CD4-positive, alpha-beta T cell (primary cell): Measurements from ENCODE around the gene DUOX1. TPM values are rescaled to one million over a fixed set of nuclear protein-coding genes. Genes with fewer than 3 reads are reported as not detected.

Source experiments
- ATAC-seq: fragments of 200-7000 bp; cut with Tn5 transposase; one replicate; pipeline ENCODE4 v1.10.0; 2022; ENCODE audit warnings: mild to moderate bottlenecking; ENCODE audit not compliant: poor library complexity
- CTCF ChIA-PET: fragments of 350-600 bp; sonication (Branson Sonifier 250); formaldehyde crosslinking; loops from one replicate; lab custom pipeline; 2021; ENCODE audit warnings: antibody characterized with exemption, inconsistent platforms; lab: Charles Lee
- POLR2A ChIA-PET: fragments of 350-600 bp; sonication (Branson Sonifier 250); formaldehyde crosslinking; loops from one replicate; lab custom pipeline; 2021; ENCODE audit warnings: antibody characterized with exemption, inconsistent platforms; lab: Charles Lee
- DNase-seq, 14 experiments: peaks; one replicate each; pipeline ENCODE4 v3.0.0-alpha.2; 2013 to 2020; ENCODE audit warnings: mixed read lengths in 2 of 14
- H3K27ac ChIP-seq, 2 donors: one replicate each; pipeline versions ENCODE4 v1.5.1 to v1.7.0; 2013; ENCODE audit warnings: low read length in 2 of 2, low read depth in 1 of 2, mild to moderate bottlenecking in 1 of 2
- H3K27me3 ChIP-seq, 2 experiments: 1 replicate in 1 of 2; 2 replicates in 1 of 2; pipeline versions ENCODE4 v1.6.1 to v1.7.0; 2013; ENCODE audit warnings: low read length in 2 of 2, control low read depth in 1 of 2, mild to moderate bottlenecking in 1 of 2, moderate library complexity in 1 of 2; ENCODE audit not compliant: insufficient read depth in 2 of 2, control insufficient read depth in 1 of 2
- H3K36me3 ChIP-seq: one replicate; pipeline ENCODE4 v1.6.1; 2013; ENCODE audit warnings: low read length, control low read depth; ENCODE audit not compliant: insufficient read depth
- H3K4me1 ChIP-seq: one replicate; pipeline ENCODE4 v1.6.1; 2013; ENCODE audit warnings: low read length, control low read depth; ENCODE audit not compliant: insufficient read depth
- H3K4me3 ChIP-seq: one replicate; pipeline ENCODE4 v1.5.1; 2013; ENCODE audit warnings: mild to moderate bottlenecking, low read length, moderate library complexity
- H3K9me3 ChIP-seq, 2 experiments: 1 replicate in 1 of 2; 2 replicates in 1 of 2; pipeline versions ENCODE4 v1.6.1 to v1.7.0; 2013; ENCODE audit warnings: low read length in 2 of 2, mild to moderate bottlenecking in 2 of 2, control low read depth in 1 of 2, moderate library complexity in 1 of 2; ENCODE audit not compliant: control insufficient read depth in 1 of 2, insufficient read depth in 1 of 2
- H3K27ac Mint-ChIP-seq: one replicate; pipeline ENCODE4 v1.8.0; 2020; ENCODE audit warnings: mixed read lengths
- H3K27me3 Mint-ChIP-seq: one replicate; pipeline ENCODE4 v1.8.0; 2021; ENCODE audit warnings: mixed read lengths
- H3K36me3 Mint-ChIP-seq: one replicate; pipeline ENCODE4 v1.8.0; 2021; ENCODE audit warnings: low read depth, mixed read lengths
- H3K4me1 Mint-ChIP-seq: one replicate; pipeline ENCODE4 v1.8.0; 2021; ENCODE audit warnings: low read depth, mixed read lengths
- H3K4me3 Mint-ChIP-seq: one replicate; pipeline ENCODE4 v1.8.0; 2020; ENCODE audit warnings: mild to moderate bottlenecking, mixed read lengths
- H3K9me3 Mint-ChIP-seq: one replicate; pipeline ENCODE4 v1.8.0; 2020; ENCODE audit warnings: mixed read lengths
- intact Hi-C, 2 experiments: fragments of 100-400 bp; cut with DNase I in 1 of 2; cut with micrococcal nuclease in 1 of 2; formaldehyde crosslinking; loops; one replicate each; pipeline versions ENCODE4 v1.15.1 to v1.9.0; 2023 to 2025; cut with DNase I, micrococcal nuclease
- total RNA-seq, 174 experiments: library from RNA in 2 of 174; stranded (reverse) in 2 of 174; gene quantifications; one replicate each; pipeline ENCODE4 v1.2.3 and lab custom pipeline; 2021 to 2026
- TF ChIP-seq, protein P1 (sequence below): fragments of 200-600 bp; IDR thresholded peaks from one replicate; pipeline ENCODE4 v1.8.0; 2022; ENCODE audit warnings: antibody characterized with exemption, mild to moderate bottlenecking

DUOX1 gene
- total RNA-seq, 2 experiments from 2014 or later = 0.17 to 0.25 TPM

- POLR2A ChIA-PET = interaction anchor here (1.1 to 8.5 kb wide), 4 partner anchors 12 to 69 kb away, joined by 3 to 129 read pairs (median 4); no protein-coding TSS in a partner anchor
- no peak overlapping the region for H3K27ac ChIP-seq
- TF ChIP-seq, protein P1, sequence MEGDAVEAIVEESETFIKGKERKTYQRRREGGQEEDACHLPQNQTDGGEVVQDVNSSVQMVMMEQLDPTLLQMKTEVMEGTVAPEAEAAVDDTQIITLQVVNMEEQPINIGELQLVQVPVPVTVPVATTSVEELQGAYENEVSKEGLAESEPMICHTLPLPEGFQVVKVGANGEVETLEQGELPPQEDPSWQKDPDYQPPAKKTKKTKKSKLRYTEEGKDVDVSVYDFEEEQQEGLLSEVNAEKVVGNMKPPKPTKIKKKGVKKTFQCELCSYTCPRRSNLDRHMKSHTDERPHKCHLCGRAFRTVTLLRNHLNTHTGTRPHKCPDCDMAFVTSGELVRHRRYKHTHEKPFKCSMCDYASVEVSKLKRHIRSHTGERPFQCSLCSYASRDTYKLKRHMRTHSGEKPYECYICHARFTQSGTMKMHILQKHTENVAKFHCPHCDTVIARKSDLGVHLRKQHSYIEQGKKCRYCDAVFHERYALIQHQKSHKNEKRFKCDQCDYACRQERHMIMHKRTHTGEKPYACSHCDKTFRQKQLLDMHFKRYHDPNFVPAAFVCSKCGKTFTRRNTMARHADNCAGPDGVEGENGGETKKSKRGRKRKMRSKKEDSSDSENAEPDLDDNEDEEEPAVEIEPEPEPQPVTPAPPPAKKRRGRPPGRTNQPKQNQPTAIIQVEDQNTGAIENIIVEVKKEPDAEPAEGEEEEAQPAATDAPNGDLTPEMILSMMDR = no peak
- Mint-ChIP-seq H3K4me1 (peaks cover 12% of the 10 kb centered on the region), H3K4me3 (peak overlapping the region; percentile 92), H3K36me3 (no peaks in the 10 kb centered on the region), H3K9me3 (no peaks in the 10 kb centered on the region), H3K27ac (peak overlapping the region; percentile 72), H3K27me3 (no peaks in the 10 kb centered on the region)
- no peaks in the 10 kb centered on the region for H3K36me3 ChIP-seq
- peak overlapping the region; percentile 29 for H3K4me3 ChIP-seq
- H3K4me1 ChIP-seq = peaks cover 24% of the 10 kb centered on the region
- no peak for DNase-seq
- CTCF ChIA-PET = interaction anchor here (0.9 to 3.4 kb wide), 4 partner anchors 11 to 69 kb away, joined by 3 to 10 read pairs (median 6); no protein-coding TSS in a partner anchor
- intact Hi-C loops = no loop called here
- no peaks in the 10 kb centered on the region for H3K9me3 ChIP-seq
- H3K27me3 ChIP-seq = no peaks in the 10 kb centered on the region
- no peak for ATAC-seq
Observed at GRCh38 chr15:45186771-45187577, 57.2 kb downstream of the DUOX1 start.

- ATAC-seq (no peak), DNase-seq (no peak)
- Histone ChIP-seq H3K27me3 (no peaks in the 10 kb centered on the region), H3K36me3 (no peaks in the 10 kb centered on the region), H3K4me1 (peaks cover 24% of the 10 kb centered on the region), H3K27ac (no peak overlapping the region), H3K4me3 (no peak overlapping the region), H3K9me3 (no peaks in the 10 kb centered on the region)
- Mint-ChIP-seq H3K4me3 (no peak overlapping the region), H3K27me3 (no peaks in the 10 kb centered on the region), H3K9me3 (no peaks in the 10 kb centered on the region), H3K4me1 (peaks cover 12% of the 10 kb centered on the region), H3K27ac (peak overlapping the region; percentile 69), H3K36me3 (no peaks in the 10 kb centered on the region)
- ChIA-PET CTCF (interaction anchor here (1.2 to 3.4 kb wide), 3 partner anchors 10 to 69 kb away, joined by 3 to 10 read pairs (median 9); no protein-coding TSS in a partner anchor), POLR2A (interaction anchor here (0.6 to 8.5 kb wide), 6 partner anchors 12 to 762 kb away, joined by 3 to 129 read pairs (median 4); partner anchors contain the start of genes BLOC1S6 and SORD)
- intact Hi-C loops = no loop called here
- TF ChIP-seq, protein P1 = no peak
Observed at GRCh38 chr15:45187578-45187893, 57.7 kb downstream of the DUOX1 start.

GRCh38 chr15:45187894-45188830 lies 58.4 kb downstream of the DUOX1 start, which contains the start of gene SHF:
TSS of gene SHF (minus strand) at chr15:45187966. CDS start at chr15:45187951, 15 bp downstream.
- Histone ChIP-seq H3K4me3 (peak within 1 kb of the TSS; percentile 68), H3K36me3 (no peaks in the 10 kb centered on the region), H3K9me3 (no peaks in the 10 kb centered on the region), H3K27ac (peak within 1 kb of the TSS in 1 of 2 donors; percentile 21), H3K27me3 (no peaks in the 10 kb centered on the region), H3K4me1 (peaks cover 24% of the 10 kb centered on the region)
- Mint-ChIP-seq H3K27ac (peak within 1 kb of the TSS; percentile 72), H3K4me1 (peaks cover 12% of the 10 kb centered on the region), H3K36me3 (no peaks in the 10 kb centered on the region), H3K4me3 (peak within 1 kb of the TSS; percentile 92), H3K27me3 (no peaks in the 10 kb centered on the region), H3K9me3 (no peaks in the 10 kb centered on the region)
- intact Hi-C loops = loop anchor here in 1 of 2 experiments (1.0 kb wide), 1 partner anchor 10 kb away; no protein-coding TSS in a partner anchor
- TF ChIP-seq, protein P1 = no peak
- DNase-seq (peak; percentile 30 to 87 (median 58)), ATAC-seq (peak; percentile 71)
- ChIA-PET CTCF (interaction anchor here (1.2 to 3.4 kb wide), 3 partner anchors 10 to 70 kb away, joined by 3 to 10 read pairs (median 9); no protein-coding TSS in a partner anchor), POLR2A (interaction anchor here (0.6 to 8.5 kb wide), 7 partner anchors 11 to 763 kb away, joined by 3 to 129 read pairs (median 4); partner anchors contain the start of genes BLOC1S6 and SORD)
